ENCODE data around the gene CFAP58. TPM values are rescaled to one million over a fixed set of nuclear protein-coding genes. Genes with fewer than 3 reads are reported as not detected.
A peak's percentile ranks its signal among the peaks of the same experiment; 100 is the strongest.

The CFAP58 gene
- total RNA-seq, 1 donor from 2014 or later, result 1.1 TPM

GRCh38 chr10:104307576-104308438 lies 45.8 kb upstream of the CFAP58 start:
- Histone ChIP-seq H3K27ac (no peak overlapping the region), H3K4me1 (peaks cover 50% of the 10 kb centered on the region)

GRCh38 chr10:104308439-104308903 lies 45.2 kb upstream of the CFAP58 start:
- H3K4me1 ChIP-seq, result peaks cover 44% of the 10 kb centered on the region
- no peak for ATAC-seq
- no peak overlapping the region for H3K27ac ChIP-seq
- H3K4me3 ChIP-seq, result no peak overlapping the region
- H3K27me3 ChIP-seq (ENCODE audit: low read depth), result no peaks in the 10 kb centered on the region
- no peak for DNase-seq
- H3K9me3 ChIP-seq, result no peaks in the 10 kb centered on the region
- intact Hi-C loops (cut with DNase I), result no loop called here
- H3K36me3 ChIP-seq, result peaks cover 46% of the 10 kb centered on the region
- TF ChIP-seq CTCF (IDR thresholded peaks at IDR 0.05), result no peak

More at GRCh38 chr10:104307576-104308438, 45.8 kb upstream of the CFAP58 start:
- H3K4me3 ChIP-seq, result no peak overlapping the region
- intact Hi-C loops (cut with DNase I), result no loop called here
- TF ChIP-seq CTCF (IDR thresholded peaks at IDR 0.05), result no peak
- no peak for DNase-seq
- no peaks in the 10 kb centered on the region for H3K9me3 ChIP-seq
- no peak for ATAC-seq
- peaks cover 39% of the 10 kb centered on the region for H3K36me3 ChIP-seq
- no peaks in the 10 kb centered on the region for H3K27me3 ChIP-seq (ENCODE audit: low read depth)

- DNase-seq, result no peak
- TF ChIP-seq CTCF (IDR thresholded peaks at IDR 0.05), result no peak
- Histone ChIP-seq H3K36me3 (peaks cover 64% of the 10 kb centered on the region), H3K4me3 (no peak overlapping the region), H3K4me1 (peaks cover 38% of the 10 kb centered on the region), H3K27ac (no peak overlapping the region), H3K9me3 (no peaks in the 10 kb centered on the region), H3K27me3 (ENCODE audit: low read depth) (no peaks in the 10 kb centered on the region)
- peak in 1 of 2 donors; percentile 4 for ATAC-seq
- intact Hi-C loops (cut with DNase I), result no loop called here
Observed at GRCh38 chr10:104309980-104310978, 43.4 kb upstream of the CFAP58 start.

- DNase-seq, result no peak
- TF ChIP-seq CTCF (IDR thresholded peaks at IDR 0.05), result no peak
- intact Hi-C loops (cut with DNase I), result no loop called here
- Histone ChIP-seq H3K36me3 (peaks cover 70% of the 10 kb centered on the region), H3K4me1 (peaks cover 30% of the 10 kb centered on the region), H3K27me3 (ENCODE audit: low read depth) (no peaks in the 10 kb centered on the region), H3K27ac (no peak overlapping the region), H3K4me3 (no peak overlapping the region), H3K9me3 (no peaks in the 10 kb centered on the region)
- no peak for ATAC-seq
Observed at GRCh38 chr10:104311184-104311720, 42.4 kb upstream of the CFAP58 start.

All from lower lobe of right lung (tissue), 2 donors.